MG63 (cell line): Measurements from ENCODE around the gene P2RX2. TPM values are rescaled to one million over a fixed set of nuclear protein-coding genes. Genes with fewer than 3 reads are reported as not detected.

Source experiments
- DNase-seq: peaks from one replicate; pipeline ENCODE4 v3.0.0-alpha.2; 2020
- H3K27me3 ChIP-seq: fragments of 250-450 bp; sonication (Bioruptor Pico); 2 replicates; pipeline ENCODE4 v1.5.1; 2020; ENCODE audit warnings: mild to moderate bottlenecking, moderate library complexity
- H3K36me3 ChIP-seq: fragments of 250-450 bp; sonication (Bioruptor Pico); 2 replicates; pipeline ENCODE4 v1.5.1; 2020; ENCODE audit warnings: mild to moderate bottlenecking, moderate library complexity
- H3K4me3 ChIP-seq: fragments of 250-450 bp; sonication (Bioruptor Pico); 2 replicates; pipeline ENCODE4 v1.5.1; 2020; ENCODE audit warnings: mild to moderate bottlenecking, moderate library complexity
- H3K9me3 ChIP-seq: fragments of 250-450 bp; sonication (Bioruptor Pico); 2 replicates; pipeline ENCODE4 v1.5.1; 2020; ENCODE audit warnings: mild to moderate bottlenecking, moderate library complexity
- total RNA-seq: library from RNA; depleted of rRNA; stranded (reverse); fragments of >200 nt; shearing (Covaris generic); gene quantifications from 2 replicates; pipeline ENCODE4 v1.2.3, GENCODE V29; 2014; ENCODE audit warnings: low replicate concordance; rRNA removed

Gene P2RX2
- not detected in 2 replicates for total RNA-seq

- H3K9me3 ChIP-seq: peaks cover 28% of the 10 kb centered on the region
- H3K4me3 ChIP-seq: no peak within 1 kb of the TSS
- H3K27me3 ChIP-seq: peaks cover 34% of the 10 kb centered on the region
- peaks cover 10% of the 10 kb centered on the region for H3K36me3 ChIP-seq
- no peak for DNase-seq
These were observed at the start of gene P2RX2 for GRCh38 chr12:132618683-132619043. Gene P2RX2, plus strand, starts transcription at chr12:132618776. Its CDS starts 41 bp downstream, at chr12:132618817.

- H3K4me3 ChIP-seq: no peak overlapping the region
- no peaks in the 10 kb centered on the region for H3K27me3 ChIP-seq
- DNase-seq: no peak
These were observed 49.6 kb upstream of the P2RX2 start for GRCh38 chr12:132568826-132569480.

GRCh38 chr12:132569856-132570480 lies 48.6 kb upstream of the P2RX2 start:
- no peak overlapping the region for H3K4me3 ChIP-seq
- H3K27me3 ChIP-seq: no peaks in the 10 kb centered on the region
- peaks cover 42% of the 10 kb centered on the region for H3K36me3 ChIP-seq
- no peaks in the 10 kb centered on the region for H3K9me3 ChIP-seq
- DNase-seq: no peak

More at GRCh38 chr12:132568826-132569480, 49.6 kb upstream of the P2RX2 start:
- Histone ChIP-seq H3K36me3 (peaks cover 41% of the 10 kb centered on the region), H3K9me3 (no peaks in the 10 kb centered on the region)

GRCh38 chr12:132570635-132571034 lies 47.9 kb upstream of the P2RX2 start:
- no peak for DNase-seq
- no peaks in the 10 kb centered on the region for H3K27me3 ChIP-seq
- peaks cover 42% of the 10 kb centered on the region for H3K36me3 ChIP-seq
- H3K4me3 ChIP-seq: no peak overlapping the region
- no peaks in the 10 kb centered on the region for H3K9me3 ChIP-seq

GRCh38 chr12:132571051-132571450 lies 47.5 kb upstream of the P2RX2 start:
- no peaks in the 10 kb centered on the region for H3K27me3 ChIP-seq
- H3K9me3 ChIP-seq: no peaks in the 10 kb centered on the region
- H3K36me3 ChIP-seq: peaks cover 38% of the 10 kb centered on the region
- H3K4me3 ChIP-seq: no peak overlapping the region
- no peak for DNase-seq

- no peaks in the 10 kb centered on the region for H3K9me3 ChIP-seq
- DNase-seq: no peak
- H3K27me3 ChIP-seq: no peaks in the 10 kb centered on the region
- H3K4me3 ChIP-seq: no peak overlapping the region
- H3K36me3 ChIP-seq: peaks cover 44% of the 10 kb centered on the region
These were observed 47.0 kb upstream of the P2RX2 start for GRCh38 chr12:132571598-132571997.

GRCh38 chr12:132572106-132572505 lies 46.5 kb upstream of the P2RX2 start:
- Histone ChIP-seq H3K36me3 (peaks cover 48% of the 10 kb centered on the region), H3K4me3 (no peak overlapping the region), H3K27me3 (no peaks in the 10 kb centered on the region), H3K9me3 (no peaks in the 10 kb centered on the region)
- no peak for DNase-seq

GRCh38 chr12:132572801-132573760 lies 45.5 kb upstream of the P2RX2 start:
- peaks cover 54% of the 10 kb centered on the region for H3K36me3 ChIP-seq
- H3K27me3 ChIP-seq: no peaks in the 10 kb centered on the region
- no peak for DNase-seq
- no peaks in the 10 kb centered on the region for H3K9me3 ChIP-seq
- H3K4me3 ChIP-seq: no peak overlapping the region

- Histone ChIP-seq H3K36me3 (peaks cover 52% of the 10 kb centered on the region), H3K4me3 (no peak overlapping the region), H3K27me3 (no peaks in the 10 kb centered on the region), H3K9me3 (no peaks in the 10 kb centered on the region)
- DNase-seq: no peak
These were observed 44.1 kb upstream of the P2RX2 start for GRCh38 chr12:132574271-132574996.

- Histone ChIP-seq H3K4me3 (no peak overlapping the region), H3K27me3 (no peaks in the 10 kb centered on the region), H3K36me3 (peaks cover 52% of the 10 kb centered on the region), H3K9me3 (no peaks in the 10 kb centered on the region)
- no peak for DNase-seq
These were observed 42.9 kb upstream of the P2RX2 start for GRCh38 chr12:132575661-132576060.

GRCh38 chr12:132576701-132577100 lies 41.9 kb upstream of the P2RX2 start:
- H3K36me3 ChIP-seq: peaks cover 56% of the 10 kb centered on the region
- DNase-seq: no peak
- no peaks in the 10 kb centered on the region for H3K27me3 ChIP-seq
- H3K4me3 ChIP-seq: no peak overlapping the region
- H3K9me3 ChIP-seq: no peaks in the 10 kb centered on the region

GRCh38 chr12:132577191-132577920 lies 41.2 kb upstream of the P2RX2 start:
- no peaks in the 10 kb centered on the region for H3K27me3 ChIP-seq
- no peak overlapping the region for H3K4me3 ChIP-seq
- H3K36me3 ChIP-seq: peaks cover 54% of the 10 kb centered on the region
- no peaks in the 10 kb centered on the region for H3K9me3 ChIP-seq
- DNase-seq: no peak

GRCh38 chr12:132578118-132578517 lies 40.5 kb upstream of the P2RX2 start:
- no peak for DNase-seq
- H3K9me3 ChIP-seq: no peaks in the 10 kb centered on the region
- H3K4me3 ChIP-seq: no peak overlapping the region
- no peaks in the 10 kb centered on the region for H3K27me3 ChIP-seq
- H3K36me3 ChIP-seq: peaks cover 53% of the 10 kb centered on the region

GRCh38 chr12:132578826-132579225 lies 39.8 kb upstream of the P2RX2 start:
- H3K9me3 ChIP-seq: no peaks in the 10 kb centered on the region
- H3K36me3 ChIP-seq: peaks cover 49% of the 10 kb centered on the region
- no peaks in the 10 kb centered on the region for H3K27me3 ChIP-seq
- H3K4me3 ChIP-seq: no peak overlapping the region
- DNase-seq: no peak

- H3K27me3 ChIP-seq: no peaks in the 10 kb centered on the region
- peaks cover 45% of the 10 kb centered on the region for H3K36me3 ChIP-seq
- no peak for DNase-seq
- no peak overlapping the region for H3K4me3 ChIP-seq
- H3K9me3 ChIP-seq: no peaks in the 10 kb centered on the region
These were observed 38.8 kb upstream of the P2RX2 start for GRCh38 chr12:132579744-132580143.

- Histone ChIP-seq H3K4me3 (no peak overlapping the region), H3K36me3 (peaks cover 42% of the 10 kb centered on the region), H3K9me3 (no peaks in the 10 kb centered on the region), H3K27me3 (no peaks in the 10 kb centered on the region)
- no peak for DNase-seq
These were observed 37.8 kb upstream of the P2RX2 start for GRCh38 chr12:132580701-132581292.
